Duodenal mucosa (tissue), 2 donors: Measurements from ENCODE around the gene RETREG2.

Experiments used
- H3K27ac ChIP-seq: one replicate; pipeline ENCODE4 v1.7.0; 2013; ENCODE audit warnings: low read depth, low read length
- H3K27me3 ChIP-seq, 2 donors: one replicate each; pipeline ENCODE4 v1.7.0; 2013; ENCODE audit warnings: low read length in 2 of 2, control low read depth in 1 of 2; ENCODE audit not compliant: insufficient read depth in 2 of 2, control insufficient read depth in 1 of 2
- H3K36me3 ChIP-seq, 2 donors: one replicate each; pipeline ENCODE4 v1.7.0; 2013; ENCODE audit warnings: low read length in 2 of 2, control low read depth in 1 of 2; ENCODE audit not compliant: insufficient read depth in 2 of 2, control insufficient read depth in 1 of 2
- H3K4me1 ChIP-seq, 2 donors: one replicate each; pipeline ENCODE4 v1.7.0; 2013; ENCODE audit warnings: low read length in 2 of 2, control low read depth in 1 of 2; ENCODE audit not compliant: insufficient read depth in 2 of 2, control insufficient read depth in 1 of 2
- H3K4me3 ChIP-seq, 2 donors: one replicate each; pipeline ENCODE4 v1.7.0; 2013; ENCODE audit warnings: low read length in 2 of 2, low read depth in 1 of 2
- H3K9ac ChIP-seq, 2 donors: one replicate each; pipeline ENCODE4 v1.7.0; 2013; ENCODE audit warnings: low read length in 2 of 2, low read depth in 1 of 2
- H3K9me3 ChIP-seq, 2 donors: one replicate each; pipeline ENCODE4 v1.7.0; 2013; ENCODE audit warnings: low read length in 2 of 2, control low read depth in 1 of 2; ENCODE audit not compliant: control insufficient read depth in 1 of 2

RETREG2 gene

GRCh38 chr2:219168932-219169331 lies 9.1 kb upstream of the RETREG2 start:
- Histone ChIP-seq H3K27ac (no peak overlapping the region), H3K9ac (no peak overlapping the region), H3K27me3 (no peaks in the 10 kb centered on the region), H3K4me3 (peak overlapping the region in 1 of 2 donors; percentile 28), H3K9me3 (no peaks in the 10 kb centered on the region), H3K36me3 (peaks cover 11 to 32% of the 10 kb centered on the region in 2 donors), H3K4me1 (peaks cover 20 to 35% of the 10 kb centered on the region in 2 donors)

- H3K4me3 ChIP-seq, result peak within 1 kb of the TSS; percentile 19 to 28
- H3K9ac ChIP-seq, result peak within 1 kb of the TSS in 1 of 2 donors; percentile 16
- peaks cover 20 to 41% of the 10 kb centered on the region in 2 donors for H3K4me1 ChIP-seq
- H3K36me3 ChIP-seq, result peaks cover 21 to 43% of the 10 kb centered on the region in 2 donors
- H3K27me3 ChIP-seq, result no peaks in the 10 kb centered on the region
- no peaks in the 10 kb centered on the region for H3K9me3 ChIP-seq
- peak within 1 kb of the TSS; percentile 30 for H3K27ac ChIP-seq
These were observed 8.0 kb upstream of the RETREG2 start, which contains the start of gene SLC23A3 for GRCh38 chr2:219169930-219170654. SLC23A3 (minus strand) TSS chr2:219170029; CDS start chr2:219169984, 45 bp downstream.

- peaks cover 21 to 43% of the 10 kb centered on the region in 2 donors for H3K36me3 ChIP-seq
- peaks cover 28 to 47% of the 10 kb centered on the region in 2 donors for H3K4me1 ChIP-seq
- no peak overlapping the region for H3K27ac ChIP-seq
- no peaks in the 10 kb centered on the region for H3K9me3 ChIP-seq
- no peak overlapping the region for H3K9ac ChIP-seq
- no peak overlapping the region for H3K4me3 ChIP-seq
- no peaks in the 10 kb centered on the region for H3K27me3 ChIP-seq
These were observed 6.8 kb upstream of the RETREG2 start for GRCh38 chr2:219171231-219171651.

- Histone ChIP-seq H3K9me3 (no peaks in the 10 kb centered on the region), H3K27ac (no peak overlapping the region), H3K27me3 (no peaks in the 10 kb centered on the region), H3K4me3 (no peak overlapping the region), H3K9ac (no peak overlapping the region), H3K36me3 (peaks cover 21 to 39% of the 10 kb centered on the region in 2 donors), H3K4me1 (peaks cover 32 to 47% of the 10 kb centered on the region in 2 donors)
These were observed 5.6 kb upstream of the RETREG2 start for GRCh38 chr2:219172231-219173154.

GRCh38 chr2:219173176-219173575 lies 4.9 kb upstream of the RETREG2 start:
- Histone ChIP-seq H3K27ac (no peak overlapping the region), H3K4me3 (no peak overlapping the region), H3K4me1 (peaks cover 34 to 46% of the 10 kb centered on the region in 2 donors), H3K9ac (no peak overlapping the region), H3K36me3 (peaks cover 21 to 39% of the 10 kb centered on the region in 2 donors), H3K27me3 (no peaks in the 10 kb centered on the region), H3K9me3 (no peaks in the 10 kb centered on the region)

- Histone ChIP-seq H3K9me3 (no peaks in the 10 kb centered on the region), H3K9ac (no peak overlapping the region), H3K4me1 (peaks cover 35 to 42% of the 10 kb centered on the region in 2 donors), H3K36me3 (peaks cover 21 to 39% of the 10 kb centered on the region in 2 donors), H3K4me3 (no peak overlapping the region), H3K27me3 (no peaks in the 10 kb centered on the region), H3K27ac (no peak overlapping the region)
These were observed 3.9 kb upstream of the RETREG2 start for GRCh38 chr2:219174146-219174545.

GRCh38 chr2:219174801-219175200 lies 3.3 kb upstream of the RETREG2 start:
- peaks cover 35 to 42% of the 10 kb centered on the region in 2 donors for H3K4me1 ChIP-seq
- peaks cover 21 to 42% of the 10 kb centered on the region in 2 donors for H3K36me3 ChIP-seq
- H3K27me3 ChIP-seq, result no peaks in the 10 kb centered on the region
- no peak overlapping the region for H3K27ac ChIP-seq
- no peak overlapping the region for H3K9ac ChIP-seq
- no peak overlapping the region for H3K4me3 ChIP-seq
- no peaks in the 10 kb centered on the region for H3K9me3 ChIP-seq

- Histone ChIP-seq H3K27ac (no peak overlapping the region), H3K9ac (peak overlapping the region; percentile 95 to 98), H3K4me1 (peaks cover 35% of the 10 kb centered on the region in 2 donors), H3K4me3 (peak overlapping the region; percentile 95), H3K27me3 (no peaks in the 10 kb centered on the region), H3K9me3 (no peaks in the 10 kb centered on the region), H3K36me3 (peaks cover 24 to 49% of the 10 kb centered on the region in 2 donors)
These were observed 2.6 kb upstream of the RETREG2 start for GRCh38 chr2:219175486-219175885.

- H3K9ac ChIP-seq, result peak overlapping the region; percentile 95 to 98
- H3K4me1 ChIP-seq, result peaks cover 29% of the 10 kb centered on the region in 2 donors
- H3K36me3 ChIP-seq, result peaks cover 31 to 56% of the 10 kb centered on the region in 2 donors
- H3K27me3 ChIP-seq, result no peaks in the 10 kb centered on the region
- peak overlapping the region; percentile 100 for H3K27ac ChIP-seq
- H3K9me3 ChIP-seq, result no peaks in the 10 kb centered on the region
- H3K4me3 ChIP-seq, result peak overlapping the region; percentile 95
These were observed 1.9 kb upstream of the RETREG2 start for GRCh38 chr2:219175928-219176817.
